IMR-90 (cell line): ENCODE measurements around the gene UBE3B. TPM values are rescaled to one million over a fixed set of nuclear protein-coding genes. Genes with fewer than 3 reads are reported as not detected.

Experiments used
- ATAC-seq: fragments of 200-7000 bp; cut with Tn5 transposase; 2 replicates; pipeline ENCODE4 v1.9.1; 2020; ENCODE audit warnings: low read depth, mild to moderate bottlenecking, moderate library complexity
- BruUV-seq: library from RNA; stranded (reverse); fragments of 400-500 nt; replicated peaks from 2 replicates; lab custom pipeline; 2021; lab: Mats Ljungman, UMichigan
- CTCF ChIA-PET: fragments of 300-600 bp; formaldehyde crosslinking; extraction: SDS; loops from one replicate; lab custom pipeline; 2021; ENCODE audit warnings: antibody characterized with exemption; lab: Yijun Ruan, JAX
- POLR2A ChIA-PET: fragments of 300-600 bp; sonication (Branson Sonifier 250); formaldehyde crosslinking; loops from one replicate; lab custom pipeline; 2022; ENCODE audit warnings: antibody characterized with exemption; ENCODE audit not compliant: unreplicated experiment; lab: Charles Lee
- DNase-seq: peaks from one replicate; pipeline ENCODE4 v3.0.0; 2013
- H2AFZ ChIP-seq: replicated peaks from 2 replicates; pipeline ENCODE3; 2013; ENCODE audit warnings: low read length, mild to moderate bottlenecking; ENCODE audit not compliant: poor library complexity
- H2AK5ac ChIP-seq: 2 replicates; pipeline ENCODE4 v1.6.1; 2013; ENCODE audit warnings: low read depth, low read length, inconsistent platforms
- H2AK9ac ChIP-seq: replicated peaks from 2 replicates; pipeline ENCODE3; 2013; ENCODE audit warnings: mild to moderate bottlenecking, low read depth, low read length, moderate library complexity; ENCODE audit not compliant: poor library complexity
- H2BK120ac ChIP-seq: 2 replicates; pipeline ENCODE4 v1.6.1; 2013; ENCODE audit warnings: low read depth, low read length, inconsistent platforms
- H2BK15ac ChIP-seq: 3 replicates; pipeline ENCODE4 v1.6.1; 2013; ENCODE audit warnings: low read depth, low read length, inconsistent platforms
- H2BK20ac ChIP-seq: 2 replicates; pipeline ENCODE4 v1.6.1; 2013; ENCODE audit warnings: low read depth, mild to moderate bottlenecking, inconsistent platforms, low read length, moderate library complexity
- H2BK5ac ChIP-seq: 2 replicates; pipeline ENCODE4 v1.6.1; 2013; ENCODE audit warnings: mild to moderate bottlenecking, low read depth, low read length, inconsistent platforms; ENCODE audit not compliant: poor library complexity, severe bottlenecking
- H3K14ac ChIP-seq: replicated peaks from 2 replicates; pipeline ENCODE4 v1.6.1; 2013; ENCODE audit warnings: low read depth, low read length, inconsistent platforms
- H3K18ac ChIP-seq: 2 replicates; pipeline ENCODE4 v1.6.1; 2013; ENCODE audit warnings: low read depth, low read length, control low read depth
- H3K23ac ChIP-seq: 2 replicates; pipeline ENCODE4 v1.6.1; 2013; ENCODE audit warnings: low read depth, low read length, inconsistent platforms
- H3K27ac ChIP-seq: 2 replicates; pipeline ENCODE4 v1.5.1; 2013; ENCODE audit warnings: mild to moderate bottlenecking, control low read depth, low read length; ENCODE audit not compliant: insufficient read depth
- H3K27me3 ChIP-seq: 2 replicates; pipeline ENCODE4 v1.6.1; 2013; ENCODE audit warnings: low read length; ENCODE audit not compliant: control insufficient read depth, insufficient read depth
- H3K36me3 ChIP-seq: 2 replicates; pipeline ENCODE4 v1.6.1; 2013; ENCODE audit warnings: low read length, mixed read lengths; ENCODE audit not compliant: control insufficient read depth, insufficient read depth
- H3K4ac ChIP-seq: 2 replicates; pipeline ENCODE4 v1.6.1; 2013; ENCODE audit warnings: low read depth, low read length, inconsistent platforms
- H3K4me1 ChIP-seq: 2 replicates; pipeline ENCODE4 v1.6.1; 2013; ENCODE audit warnings: low read length, mixed read lengths; ENCODE audit not compliant: control insufficient read depth, insufficient read depth
- H3K4me2 ChIP-seq: 2 replicates; pipeline ENCODE4 v1.6.1; 2013; ENCODE audit warnings: low read depth, mild to moderate bottlenecking, control low read depth, low read length, moderate library complexity
- H3K4me3 ChIP-seq: 2 replicates; pipeline ENCODE4 v1.5.1; 2013; ENCODE audit warnings: low read depth, mild to moderate bottlenecking, control low read depth, low read length, moderate library complexity; ENCODE audit not compliant: insufficient read depth
- H3K56ac ChIP-seq: 2 replicates; pipeline ENCODE4 v1.6.1; 2013; ENCODE audit warnings: low read length, inconsistent platforms; ENCODE audit not compliant: insufficient read depth; ENCODE audit errors: extremely low read depth
- H3K79me1 ChIP-seq, 2 experiments: 2 replicates each; pipeline ENCODE4 v1.6.1; 2013; ENCODE audit warnings: low read length in 2 of 2, inconsistent platforms in 1 of 2, low read depth in 1 of 2
- H3K9ac ChIP-seq: 2 replicates; pipeline ENCODE4 v1.6.1; 2013; ENCODE audit warnings: low read depth, low read length, control low read depth
- H3K9me1 ChIP-seq: 2 replicates; pipeline ENCODE4 v1.6.1; 2013; ENCODE audit warnings: low read length, inconsistent platforms; ENCODE audit not compliant: insufficient read depth
- H3K9me3 ChIP-seq: 2 replicates; pipeline ENCODE4 v1.6.1; 2013; ENCODE audit warnings: low read length; ENCODE audit not compliant: control insufficient read depth, insufficient read depth
- H4K20me1 ChIP-seq: 2 replicates; pipeline ENCODE4 v1.6.1; 2013; ENCODE audit warnings: low read length, inconsistent platforms; ENCODE audit not compliant: insufficient read depth
- H4K5ac ChIP-seq: 2 replicates; pipeline ENCODE4 v1.6.1; 2013; ENCODE audit warnings: mild to moderate bottlenecking, low read depth, low read length, control low read depth
- H4K8ac ChIP-seq, 2 experiments: 2 replicates each; pipeline ENCODE4 v1.6.1; 2013; ENCODE audit warnings: low read depth in 2 of 2, low read length in 2 of 2, control low read depth in 1 of 2, inconsistent platforms in 1 of 2
- H4K91ac ChIP-seq: 2 replicates; pipeline ENCODE4 v1.6.1; 2013; ENCODE audit warnings: low read depth, low read length, inconsistent platforms; ENCODE audit not compliant: insufficient read depth
- BHLHE40 ChIP-seq: fragments of 150-350 bp; IDR thresholded peaks from 2 replicates; pipeline ENCODE4 v1.6.1; 2016; ENCODE audit warnings: mild to moderate bottlenecking, low read depth, low read length
- CEBPB ChIP-seq: IDR thresholded peaks from 2 replicates; pipeline ENCODE4 v1.6.1; 2012; ENCODE audit warnings: low read depth, low read length, improper control_type of control experiment
- CHD1 ChIP-seq: IDR thresholded peaks from 2 replicates; pipeline ENCODE4 v1.6.1; 2012; ENCODE audit warnings: low read depth, low read length, improper control_type of control experiment
- FOS ChIP-seq: fragments of 150-350 bp; IDR thresholded peaks from 2 replicates; pipeline ENCODE4 v1.6.1; 2016; ENCODE audit warnings: low read depth, low read length
- MAFK ChIP-seq: IDR thresholded peaks from 2 replicates; pipeline ENCODE4 v1.6.1; 2012; ENCODE audit warnings: low read depth, low read length, improper control_type of control experiment
- MAZ ChIP-seq: IDR thresholded peaks from 2 replicates; pipeline ENCODE4 v1.6.1; 2012; ENCODE audit warnings: low read depth, mild to moderate bottlenecking, low read length, improper control_type of control experiment, moderate library complexity, borderline replicate concordance
- MXI1 ChIP-seq: IDR thresholded peaks from 2 replicates; pipeline ENCODE4 v1.6.1; 2012; ENCODE audit warnings: low read depth, mild to moderate bottlenecking, low read length, moderate library complexity, borderline replicate concordance
- NFE2L2 ChIP-seq: fragments of 150-350 bp; IDR thresholded peaks from 2 replicates; pipeline ENCODE4 v1.6.1; 2016; ENCODE audit warnings: low read depth, mild to moderate bottlenecking, low read length
- POLR2A ChIP-seq: IDR thresholded peaks from 2 replicates; pipeline ENCODE4 v1.6.1; 2012; ENCODE audit warnings: mild to moderate bottlenecking, low read depth, low read length
- RAD21 ChIP-seq: IDR thresholded peaks from 2 replicates; pipeline ENCODE4 v1.6.1; 2012; ENCODE audit warnings: low read length, improper control_type of control experiment
- RCOR1 ChIP-seq: IDR thresholded peaks from 2 replicates; pipeline ENCODE4 v1.6.1; 2012; ENCODE audit warnings: mild to moderate bottlenecking, low read length, improper control_type of control experiment; ENCODE audit not compliant: insufficient replicate concordance
- RFX5 ChIP-seq: IDR thresholded peaks from 2 replicates; pipeline ENCODE4 v1.8.0; 2012; ENCODE audit warnings: low read depth, mild to moderate bottlenecking, low read length, moderate library complexity
- SMC3 ChIP-seq: fragments of 150-350 bp; IDR thresholded peaks from 2 replicates; pipeline ENCODE4 v1.6.1; 2016; ENCODE audit warnings: low read depth, mild to moderate bottlenecking, antibody characterized with exemption, low read length, moderate library complexity
- WGBS, 2 experiments: methylation state at CpG; one replicate each; pipeline versions ENCODE4 v1.1.5 to v1.1.7; 2013; ENCODE audit warnings: missing lambda C conversion rate in 2 of 2; ENCODE audit not compliant: insufficient read length in 1 of 2; ENCODE audit errors: extremely low coverage in 2 of 2; 5-methylcytosine and 5-hydroxymethylcytosine counted together
- dilution Hi-C: fragments of 300-500 bp; cut with HindIII; formaldehyde crosslinking; loops from one replicate; pipeline ENCODE4 v1.14.3; 2018; ENCODE audit warnings: low sequenced_read_pairs; ENCODE audit not compliant: unreplicated experiment
- in situ Hi-C: fragments of 300-500 bp; cut with MboI; formaldehyde crosslinking; loops from 3 replicates; pipeline ENCODE4 v1.14.3; 2019; ENCODE audit warnings: low sequenced_read_pairs, inconsistent platforms, mixed read lengths
- intact Hi-C: fragments of 100-400 bp; cut with micrococcal nuclease; formaldehyde crosslinking; loops from 2 replicates; pipeline ENCODE4 v1.10.0; 2022
- polyA plus RNA-seq, 3 experiments: library from polyadenylated mRNA; depleted of rRNA; stranded (reverse); fragments of >200 nt; gene quantifications; 2 replicates each; pipeline ENCODE4 v1.2.3, GENCODE V29; 2012; ENCODE audit warnings: low replicate concordance in 1 of 3
- total RNA-seq: library from RNA; depleted of rRNA; stranded (reverse); fragments of >200 nt; gene quantifications from 2 replicates; pipeline ENCODE4 v1.2.3, GENCODE V29; 2012
- TF ChIP-seq, protein P1 (sequence below): fragments of 150-350 bp; IDR thresholded peaks from 2 replicates; pipeline ENCODE4 v1.6.1; 2016; ENCODE audit warnings: low read depth, mild to moderate bottlenecking, low read length, moderate library complexity, borderline replicate concordance
- TF ChIP-seq, protein P2 (sequence below): fragments of 150-350 bp; IDR thresholded peaks from 2 replicates; pipeline ENCODE4 v1.6.1; 2017; ENCODE audit warnings: mild to moderate bottlenecking, antibody characterized with exemption, low read length, low read depth
- TF ChIP-seq, protein P3 (sequence below): conservative IDR thresholded peaks from 2 replicates; pipeline ENCODE4 v1.5.1; 2012; ENCODE audit warnings: mild to moderate bottlenecking, low read depth, low read length, improper control_type of control experiment

Gene UBE3B
- total and polyA plus RNA-seq, 2 of the 4 experiments (the other 2 are of a cell fraction), result 18.8 to 24.9 TPM

DNA sequence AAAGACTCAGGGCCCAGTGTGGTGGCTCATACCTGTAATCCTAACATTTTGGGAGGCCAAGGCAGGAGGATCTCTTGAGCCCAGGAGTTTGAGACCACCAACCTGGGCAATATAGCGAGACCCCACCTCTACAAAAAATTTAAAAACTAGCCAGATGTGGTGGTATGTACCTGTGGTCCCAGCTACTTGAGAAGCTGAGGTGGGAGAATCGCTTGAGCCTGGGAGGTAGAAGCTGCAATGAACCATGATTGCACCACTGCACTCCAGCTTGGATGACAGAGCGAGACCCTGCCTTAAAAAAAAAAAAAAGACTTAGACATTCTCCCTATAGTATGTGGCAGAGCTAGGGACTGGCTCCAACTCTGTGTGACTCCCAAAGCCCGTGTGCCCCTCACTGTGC is 2.9 kb downstream of the UBE3B start:
- no CpG with 5 or more reads among the region's 4 CpGs for WGBS, 2 experiments
- Histone ChIP-seq H3K36me3 (peaks cover 17% of the 10 kb centered on the region), H2BK5ac (no peak overlapping the region), H3K4me3 (no peak overlapping the region), H4K91ac (no peak overlapping the region), H2BK120ac (no peak overlapping the region), H2AFZ (no peak overlapping the region), H3K79me1 (peaks cover 11 to 42% of the 10 kb centered on the region in 2 experiments), H3K23ac (no peak overlapping the region), H3K4me1 (peaks cover 2% of the 10 kb centered on the region), H4K8ac (no peak overlapping the region), H3K9ac (no peak overlapping the region), H2AK9ac (no peak overlapping the region), H2AK5ac (no peak overlapping the region), H3K14ac (no peak overlapping the region), H2BK20ac (no peak overlapping the region), H3K27ac (no peak overlapping the region), H2BK15ac (no peak overlapping the region), H3K9me1 (peaks cover 5% of the 10 kb centered on the region; the same call in 1 of the 2 replicates), H3K18ac (no peak overlapping the region), H4K5ac (no peak overlapping the region), H4K20me1 (peaks cover 13% of the 10 kb centered on the region; the same call in 1 of the 2 replicates), H3K4ac (no peak overlapping the region), H3K27me3 (no peaks in the 10 kb centered on the region), H3K4me2 (no peak overlapping the region), H3K9me3 (no peaks in the 10 kb centered on the region), H3K56ac (no peak overlapping the region)
- DNase-seq, result no peak
- dilution Hi-C loops (no loop called here), in situ Hi-C loops (no loop called here), intact Hi-C loops (loop anchor here (5.0 kb wide), 1 partner anchor 163 kb away; no protein-coding TSS in a partner anchor)
- ChIA-PET CTCF (interaction anchor here (1.1 kb wide), 1 partner anchor 9 kb away, joined by 3 read pairs; no protein-coding TSS in a partner anchor), POLR2A (no interaction called here)
- no TSS peak for BruUV-seq
- ATAC-seq, result no peak
- TF ChIP-seq CEBPB, result no peak
- no peak for TF ChIP-seq SMC3
- TF ChIP-seq MXI1, result no peak
- no peak for TF ChIP-seq RAD21
- no peak for TF ChIP-seq MAFK
- TF ChIP-seq FOS, result no peak
- no peak for TF ChIP-seq NFE2L2
- TF ChIP-seq POLR2A, result no peak
- no peak for TF ChIP-seq RFX5
- TF ChIP-seq RCOR1, result no peak
- TF ChIP-seq, protein P1, sequence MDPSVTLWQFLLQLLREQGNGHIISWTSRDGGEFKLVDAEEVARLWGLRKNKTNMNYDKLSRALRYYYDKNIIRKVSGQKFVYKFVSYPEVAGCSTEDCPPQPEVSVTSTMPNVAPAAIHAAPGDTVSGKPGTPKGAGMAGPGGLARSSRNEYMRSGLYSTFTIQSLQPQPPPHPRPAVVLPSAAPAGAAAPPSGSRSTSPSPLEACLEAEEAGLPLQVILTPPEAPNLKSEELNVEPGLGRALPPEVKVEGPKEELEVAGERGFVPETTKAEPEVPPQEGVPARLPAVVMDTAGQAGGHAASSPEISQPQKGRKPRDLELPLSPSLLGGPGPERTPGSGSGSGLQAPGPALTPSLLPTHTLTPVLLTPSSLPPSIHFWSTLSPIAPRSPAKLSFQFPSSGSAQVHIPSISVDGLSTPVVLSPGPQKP, result no peak
- no peak for TF ChIP-seq MAZ
- TF ChIP-seq BHLHE40, result no peak
- TF ChIP-seq, protein P2, sequence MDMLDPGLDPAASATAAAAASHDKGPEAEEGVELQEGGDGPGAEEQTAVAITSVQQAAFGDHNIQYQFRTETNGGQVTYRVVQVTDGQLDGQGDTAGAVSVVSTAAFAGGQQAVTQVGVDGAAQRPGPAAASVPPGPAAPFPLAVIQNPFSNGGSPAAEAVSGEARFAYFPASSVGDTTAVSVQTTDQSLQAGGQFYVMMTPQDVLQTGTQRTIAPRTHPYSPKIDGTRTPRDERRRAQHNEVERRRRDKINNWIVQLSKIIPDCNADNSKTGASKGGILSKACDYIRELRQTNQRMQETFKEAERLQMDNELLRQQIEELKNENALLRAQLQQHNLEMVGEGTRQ, result no peak
- TF ChIP-seq CHD1, result no peak
- TF ChIP-seq, protein P3, sequence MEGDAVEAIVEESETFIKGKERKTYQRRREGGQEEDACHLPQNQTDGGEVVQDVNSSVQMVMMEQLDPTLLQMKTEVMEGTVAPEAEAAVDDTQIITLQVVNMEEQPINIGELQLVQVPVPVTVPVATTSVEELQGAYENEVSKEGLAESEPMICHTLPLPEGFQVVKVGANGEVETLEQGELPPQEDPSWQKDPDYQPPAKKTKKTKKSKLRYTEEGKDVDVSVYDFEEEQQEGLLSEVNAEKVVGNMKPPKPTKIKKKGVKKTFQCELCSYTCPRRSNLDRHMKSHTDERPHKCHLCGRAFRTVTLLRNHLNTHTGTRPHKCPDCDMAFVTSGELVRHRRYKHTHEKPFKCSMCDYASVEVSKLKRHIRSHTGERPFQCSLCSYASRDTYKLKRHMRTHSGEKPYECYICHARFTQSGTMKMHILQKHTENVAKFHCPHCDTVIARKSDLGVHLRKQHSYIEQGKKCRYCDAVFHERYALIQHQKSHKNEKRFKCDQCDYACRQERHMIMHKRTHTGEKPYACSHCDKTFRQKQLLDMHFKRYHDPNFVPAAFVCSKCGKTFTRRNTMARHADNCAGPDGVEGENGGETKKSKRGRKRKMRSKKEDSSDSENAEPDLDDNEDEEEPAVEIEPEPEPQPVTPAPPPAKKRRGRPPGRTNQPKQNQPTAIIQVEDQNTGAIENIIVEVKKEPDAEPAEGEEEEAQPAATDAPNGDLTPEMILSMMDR, result no peak
